ENCODE results near the gene RAVER1. TPM values are rescaled to one million over a fixed set of nuclear protein-coding genes. Genes with fewer than 3 reads are reported as not detected.
A peak's percentile ranks its signal among the peaks of the same experiment; 100 is the strongest.

RAVER1 gene
- total and polyA plus RNA-seq, 2 of the 13 experiments (the other 11 are each of a cell fraction or from before 2014, with no cell fraction given) = 3.6 to 7.9 TPM

GRCh38 chr19:10380313-10381102, 47.2 kb upstream of the RAVER1 start, which contains the start of gene TYK2 (continued):
- TF ChIP-seq KLF6 (CRISPR knock-in tag; IDR thresholded peaks at IDR 0.05) (0 out of 2 replicates have a peak, but pooled peaks have one; percentile 7), ZNF567 (CRISPR knock-in tag; IDR thresholded peaks at IDR 0.05; ENCODE audit: borderline replicate concordance) (no peak), THAP8 (CRISPR knock-in tag; IDR thresholded peaks at IDR 0.05; ENCODE audit: borderline replicate concordance) (no peak), ZFP36L2 (CRISPR knock-in tag; IDR thresholded peaks at IDR 0.05) (no peak), GATAD2A (CRISPR knock-in tag; IDR thresholded peaks at IDR 0.05) (peak; percentile 54; the same call in 1 of the 2 replicates), GLI4 (CRISPR knock-in tag; IDR thresholded peaks at IDR 0.05; ENCODE audit: borderline replicate concordance) (no peak), HNF1A (IDR thresholded peaks at IDR 0.05; ENCODE audit: low read depth) (no peak), HNF1A (CRISPR knock-in tag; IDR thresholded peaks at IDR 0.05; ENCODE audit: borderline replicate concordance) (peak; percentile 37; the same call in 1 of the 2 replicates), ZNF207 (IDR thresholded peaks at IDR 0.05; ENCODE audit: borderline replicate concordance) (no peak), ZIK1 (CRISPR knock-in tag; IDR thresholded peaks at IDR 0.05; ENCODE audit: borderline replicate concordance, low read depth) (peak; percentile 16; the same call in 1 of the 2 replicates), YY1 (IDR thresholded peaks at IDR 0.05; ENCODE audit: insufficient read depth, insufficient replicate concordance, low read depth, low read length) (peak; percentile 37), ARID3A (IDR thresholded peaks at IDR 0.05; ENCODE audit: low read depth, low read length) (no peak; the same call in 1 of the 2 replicates), GABPA (IDR thresholded peaks at IDR 0.05; ENCODE audit: low read depth, low read length) (peak; percentile 49), GABPA (CRISPR knock-in tag; IDR thresholded peaks at IDR 0.05; ENCODE audit: low read depth) (peak; percentile 82), ZNF142 (CRISPR knock-in tag; IDR thresholded peaks at IDR 0.05) (0 out of 2 replicates have a peak, but pooled peaks have one; percentile 23), ATM (IDR thresholded peaks at IDR 0.05; ENCODE audit: borderline replicate concordance) (no peak), ZNF572 (CRISPR knock-in tag; IDR thresholded peaks at IDR 0.05) (0 out of 2 replicates have a peak, but pooled peaks have one; percentile 14)

Measured in HepG2 (cell line).